ENCODE results near the gene SMTN.

SMTN gene

DNA sequence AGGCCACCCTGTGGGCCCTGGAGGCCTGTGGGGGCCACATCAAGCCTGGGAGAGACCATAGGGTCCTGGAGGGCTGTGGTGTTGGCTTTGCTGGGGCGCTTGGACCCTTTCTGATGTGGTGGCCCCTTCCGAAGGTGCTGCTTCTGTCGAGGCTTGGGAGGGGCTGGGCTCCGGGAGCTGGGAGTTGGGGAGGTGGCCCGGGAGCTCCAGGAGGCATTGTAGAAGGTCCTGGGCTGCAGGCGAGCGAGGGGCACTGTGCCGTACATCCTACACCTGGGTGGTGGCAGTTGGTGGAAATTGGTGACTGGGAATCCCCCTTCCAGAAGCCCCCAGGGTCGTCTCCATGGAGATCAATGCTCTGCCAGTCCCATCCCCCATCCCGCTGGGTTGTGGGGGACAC lies 56.6 kb downstream of the SMTN start:
- Mint-ChIP-seq H3K4me3 (no peak overlapping the region), H3K4me1 (no peaks in the 10 kb centered on the region), H3K27me3 (peaks cover 34% of the 10 kb centered on the region), H3K36me3 (no peaks in the 10 kb centered on the region), H3K27ac (no peak overlapping the region), H3K9me3 (no peaks in the 10 kb centered on the region)
- ATAC-seq = no peak

DNA sequence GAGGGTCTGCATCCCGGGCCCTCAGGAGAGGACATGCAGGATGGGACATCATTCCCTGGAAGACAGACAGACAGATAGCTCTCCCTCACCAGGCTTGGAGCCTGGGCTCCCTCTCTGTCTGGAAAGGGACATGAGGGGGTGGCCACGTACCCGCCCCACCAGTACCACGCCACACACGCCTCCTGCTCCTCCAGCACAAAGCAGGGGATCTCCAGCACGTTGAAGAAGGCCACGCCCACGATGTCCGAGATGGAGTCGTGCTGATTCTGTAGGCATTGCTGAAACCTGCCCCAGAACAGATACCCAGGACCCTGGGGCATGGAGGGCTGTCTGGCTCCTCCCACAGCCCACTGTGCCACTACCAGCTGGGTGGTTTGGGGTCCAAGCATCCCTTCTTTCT lies 57.0 kb downstream of the SMTN start:
- Mint-ChIP-seq H3K27me3 (peaks cover 34% of the 10 kb centered on the region), H3K9me3 (no peaks in the 10 kb centered on the region), H3K27ac (no peak overlapping the region), H3K4me3 (no peak overlapping the region), H3K4me1 (no peaks in the 10 kb centered on the region), H3K36me3 (no peaks in the 10 kb centered on the region)
- no peak for ATAC-seq

DNA sequence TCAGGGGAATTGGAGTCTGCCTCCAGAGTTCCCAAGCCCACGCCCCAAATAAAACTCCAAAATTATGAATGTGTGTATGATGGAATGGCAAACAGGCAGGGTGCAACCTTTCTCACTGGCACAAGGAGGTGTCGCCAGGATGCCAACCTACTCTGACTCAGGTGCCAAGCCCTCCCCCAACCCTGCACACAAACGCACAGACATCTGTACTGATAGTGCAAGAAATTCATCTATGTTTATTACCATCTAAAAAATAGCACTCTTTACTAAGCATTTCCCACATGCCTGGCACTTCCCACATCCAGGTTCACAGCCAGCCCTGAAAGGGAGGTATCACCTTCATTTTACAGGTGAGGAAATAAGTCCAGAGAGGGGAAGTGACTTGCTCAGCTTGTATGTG lies 57.9 kb downstream of the SMTN start:
- ATAC-seq = no peak
- Mint-ChIP-seq H3K4me3 (no peak overlapping the region), H3K27me3 (peaks cover 34% of the 10 kb centered on the region), H3K27ac (no peak overlapping the region), H3K4me1 (no peaks in the 10 kb centered on the region), H3K36me3 (no peaks in the 10 kb centered on the region), H3K9me3 (no peaks in the 10 kb centered on the region)

DNA sequence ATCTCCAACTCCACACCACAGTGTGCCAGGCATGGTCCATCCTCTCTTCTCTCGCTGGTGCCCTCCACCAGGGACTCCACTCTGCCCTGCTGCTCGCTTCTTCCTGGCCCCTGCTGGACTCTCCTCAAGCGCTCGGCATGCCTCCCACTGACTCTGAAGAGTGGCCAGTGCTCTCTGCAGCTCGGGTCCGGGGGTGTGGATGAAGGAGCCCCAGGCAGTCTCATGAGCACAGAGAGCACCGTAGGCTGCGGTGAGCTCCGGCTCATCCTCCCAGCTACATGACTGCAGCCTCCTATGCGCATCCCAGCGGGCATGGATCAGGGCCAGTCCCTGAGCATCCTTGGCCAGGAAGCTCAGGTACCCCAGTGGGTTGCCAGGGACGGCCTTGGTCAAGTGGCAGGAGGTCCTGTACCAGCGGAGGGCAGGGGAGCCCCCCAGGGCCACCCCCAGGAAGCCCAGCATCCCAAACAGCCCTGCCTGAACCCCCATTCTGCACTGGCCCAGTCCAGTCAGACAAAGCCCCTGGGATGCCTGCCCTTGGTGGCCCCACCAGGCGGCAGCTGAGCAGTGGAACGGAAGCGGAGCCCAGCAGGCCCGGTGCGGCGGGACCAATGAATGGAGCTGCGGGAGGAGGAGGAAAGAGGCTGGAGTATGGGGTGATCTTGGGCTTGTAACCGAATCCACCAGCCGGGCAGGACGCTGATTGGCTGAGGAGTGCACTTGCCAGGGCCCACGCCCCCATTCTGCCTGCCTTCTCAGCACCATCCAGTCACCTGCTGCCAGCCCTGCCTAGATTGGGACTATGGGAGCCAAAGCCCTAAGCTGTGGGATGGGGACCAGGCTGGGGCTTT lies 59.0 kb downstream of the SMTN start, which contains the start of gene PLA2G3:
Gene PLA2G3 (minus strand): TSS at position 643 of the 851 bp plus-strand sequence. CDS start 154 bp downstream, at position 489.
- Mint-ChIP-seq H3K4me3 (no peak within 1 kb of the TSS), H3K27ac (peak within 1 kb of the TSS; percentile 14), H3K9me3 (peaks cover 3% of the 10 kb centered on the region), H3K27me3 (peaks cover 34% of the 10 kb centered on the region), H3K4me1 (no peaks in the 10 kb centered on the region), H3K36me3 (no peaks in the 10 kb centered on the region)
- no peak for ATAC-seq

DNA sequence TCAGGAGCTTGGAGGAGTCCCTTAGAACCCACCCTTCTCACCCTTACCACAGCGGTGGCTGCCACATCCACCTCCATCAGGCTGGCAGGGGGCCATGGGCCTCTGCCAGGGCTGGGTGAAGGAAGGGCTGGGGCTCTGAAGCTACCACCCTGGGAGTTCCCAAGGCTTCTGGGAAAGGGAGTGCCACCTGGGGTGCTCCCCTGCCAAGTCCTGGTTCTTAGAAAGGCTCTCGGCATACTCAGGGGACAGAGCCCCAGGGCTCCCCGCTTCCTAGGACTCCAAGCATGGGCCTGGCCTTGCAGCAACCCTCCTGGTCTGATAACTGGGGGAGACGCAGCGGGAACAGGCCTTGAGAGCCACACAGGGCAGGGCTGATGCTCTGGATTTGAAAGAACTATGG lies 59.6 kb downstream of the SMTN start:
- no peak overlapping the region for H3K4me3 Mint-ChIP-seq
- no peaks in the 10 kb centered on the region for H3K4me1 Mint-ChIP-seq
- peaks cover 34% of the 10 kb centered on the region for H3K27me3 Mint-ChIP-seq
- peaks cover 4% of the 10 kb centered on the region for H3K9me3 Mint-ChIP-seq
- no peak overlapping the region for H3K27ac Mint-ChIP-seq
- no peak for ATAC-seq
- no peaks in the 10 kb centered on the region for H3K36me3 Mint-ChIP-seq

DNA sequence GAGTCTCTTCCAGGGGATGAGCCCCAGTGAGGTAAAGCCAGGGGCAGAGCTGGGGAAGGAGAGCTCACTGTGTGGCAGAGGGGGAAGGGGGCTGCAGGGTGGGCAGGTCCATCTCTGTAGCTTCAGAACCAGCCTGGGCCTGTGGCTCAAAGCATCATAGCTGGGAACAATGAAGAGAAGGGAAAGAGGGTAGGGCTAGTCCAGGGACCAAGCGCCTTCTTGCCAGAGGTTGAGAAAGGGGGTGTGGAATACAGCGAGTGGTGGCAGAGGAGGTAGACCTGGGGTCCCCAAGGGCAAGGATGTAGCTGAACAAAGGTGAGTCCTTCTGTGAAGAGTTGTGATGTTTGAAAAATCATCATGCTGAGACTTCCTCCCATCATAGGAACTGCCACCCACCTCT lies 60.4 kb downstream of the SMTN start:
- no peak overlapping the region for H3K27ac Mint-ChIP-seq
- H3K27me3 Mint-ChIP-seq = peaks cover 34% of the 10 kb centered on the region
- H3K4me3 Mint-ChIP-seq = no peak overlapping the region
- no peaks in the 10 kb centered on the region for H3K36me3 Mint-ChIP-seq
- H3K4me1 Mint-ChIP-seq = no peaks in the 10 kb centered on the region
- no peak for ATAC-seq
- H3K9me3 Mint-ChIP-seq = peaks cover 4% of the 10 kb centered on the region

DNA sequence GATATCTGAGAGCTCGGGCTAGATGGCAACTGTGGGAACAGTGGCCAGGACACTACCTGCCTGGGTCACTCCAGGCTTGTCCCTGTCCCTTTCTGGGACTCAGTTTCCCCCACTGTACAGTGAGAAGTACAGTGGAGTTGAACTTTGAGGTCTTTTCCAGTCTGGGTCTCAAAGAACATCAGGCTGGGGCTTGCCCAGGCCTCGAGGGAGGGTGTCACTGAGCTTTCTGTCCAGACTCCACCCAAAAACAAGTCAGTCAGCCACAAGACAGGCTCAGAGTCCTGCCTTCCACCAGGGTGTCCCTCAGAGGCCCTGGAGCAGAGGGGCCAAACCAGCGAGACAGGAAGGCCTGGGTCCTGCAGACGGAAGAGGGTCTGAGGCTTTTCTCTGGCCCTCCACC lies 61.2 kb downstream of the SMTN start:
- H3K9me3 Mint-ChIP-seq = peaks cover 4% of the 10 kb centered on the region
- peaks cover 34% of the 10 kb centered on the region for H3K27me3 Mint-ChIP-seq
- no peaks in the 10 kb centered on the region for H3K36me3 Mint-ChIP-seq
- H3K27ac Mint-ChIP-seq = no peak overlapping the region
- H3K4me3 Mint-ChIP-seq = no peak overlapping the region
- no peak for ATAC-seq
- no peaks in the 10 kb centered on the region for H3K4me1 Mint-ChIP-seq

DNA sequence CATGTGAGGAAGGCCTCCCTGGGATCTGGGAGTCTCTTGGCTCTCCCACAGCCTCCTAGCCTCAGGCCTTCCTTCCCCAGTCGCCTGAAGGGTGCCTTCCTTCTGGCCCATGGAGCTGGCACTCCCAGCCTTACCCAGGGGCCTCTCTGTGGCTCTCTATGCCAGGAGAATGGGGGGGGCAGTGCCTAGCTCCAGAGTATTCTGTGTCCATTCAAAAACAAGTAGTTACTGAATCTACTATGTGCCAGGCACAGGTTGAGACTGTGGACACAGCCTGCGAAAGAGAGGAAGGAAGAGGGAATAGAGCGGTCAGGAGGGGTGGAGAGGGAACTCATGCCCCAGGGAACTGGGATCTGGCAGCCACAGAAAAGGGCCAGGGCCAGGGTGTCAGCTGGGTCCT lies 61.9 kb downstream of the SMTN start:
- no peak overlapping the region for H3K27ac Mint-ChIP-seq
- H3K9me3 Mint-ChIP-seq = peaks cover 4% of the 10 kb centered on the region
- H3K36me3 Mint-ChIP-seq = no peaks in the 10 kb centered on the region
- H3K27me3 Mint-ChIP-seq = peaks cover 33% of the 10 kb centered on the region
- no peak for ATAC-seq
- no peaks in the 10 kb centered on the region for H3K4me1 Mint-ChIP-seq
- H3K4me3 Mint-ChIP-seq = no peak overlapping the region

DNA sequence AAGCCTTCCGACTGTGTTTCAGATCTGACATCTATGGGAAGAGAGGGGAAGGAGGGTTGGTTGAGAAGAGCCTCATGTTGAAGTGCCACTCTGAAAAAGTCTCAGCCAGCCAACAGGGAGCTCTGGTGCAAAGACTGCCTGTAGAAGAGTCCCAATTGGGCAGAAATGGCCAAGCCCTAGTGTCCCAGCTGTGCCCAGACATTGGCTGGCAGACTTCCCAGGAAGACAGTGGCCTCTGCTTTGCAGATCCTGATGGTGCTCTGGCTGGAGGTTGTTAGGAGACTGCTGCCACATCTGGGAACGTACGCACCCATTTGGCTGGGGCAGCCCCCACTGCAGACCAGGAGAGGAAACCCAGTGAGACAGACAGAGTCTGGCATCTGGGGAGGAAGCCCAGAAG lies 62.4 kb downstream of the SMTN start:
- Mint-ChIP-seq H3K36me3 (no peaks in the 10 kb centered on the region), H3K27me3 (peaks cover 28% of the 10 kb centered on the region), H3K4me1 (peaks cover under 1% of the 10 kb centered on the region), H3K27ac (no peak overlapping the region), H3K9me3 (peaks cover 4% of the 10 kb centered on the region), H3K4me3 (no peak overlapping the region)
- no peak for ATAC-seq

DNA sequence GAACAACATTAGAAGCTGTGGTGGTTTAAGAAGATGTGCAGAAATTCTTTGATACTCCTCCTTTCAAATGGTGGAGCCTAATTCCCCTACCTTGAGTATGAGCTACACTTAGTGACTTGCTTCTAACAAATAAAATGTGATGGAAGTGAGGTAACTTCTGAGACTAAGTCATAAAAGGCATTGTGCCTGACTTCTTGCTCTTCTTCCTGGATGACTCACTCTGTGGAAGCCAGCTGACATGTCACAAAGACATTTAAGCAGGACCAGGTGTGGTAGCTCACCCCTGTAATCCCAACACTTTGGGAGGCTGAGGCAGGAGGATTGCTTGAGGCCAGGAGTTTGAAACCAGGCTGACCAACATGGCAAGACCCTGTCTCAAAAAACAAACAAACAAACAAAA lies 63.1 kb downstream of the SMTN start:
- H3K4me1 Mint-ChIP-seq = peaks cover 7% of the 10 kb centered on the region
- no peak for ATAC-seq
- H3K27me3 Mint-ChIP-seq = peaks cover 21% of the 10 kb centered on the region
- H3K36me3 Mint-ChIP-seq = no peaks in the 10 kb centered on the region
- H3K27ac Mint-ChIP-seq = no peak overlapping the region
- peaks cover 4% of the 10 kb centered on the region for H3K9me3 Mint-ChIP-seq
- no peak overlapping the region for H3K4me3 Mint-ChIP-seq

DNA sequence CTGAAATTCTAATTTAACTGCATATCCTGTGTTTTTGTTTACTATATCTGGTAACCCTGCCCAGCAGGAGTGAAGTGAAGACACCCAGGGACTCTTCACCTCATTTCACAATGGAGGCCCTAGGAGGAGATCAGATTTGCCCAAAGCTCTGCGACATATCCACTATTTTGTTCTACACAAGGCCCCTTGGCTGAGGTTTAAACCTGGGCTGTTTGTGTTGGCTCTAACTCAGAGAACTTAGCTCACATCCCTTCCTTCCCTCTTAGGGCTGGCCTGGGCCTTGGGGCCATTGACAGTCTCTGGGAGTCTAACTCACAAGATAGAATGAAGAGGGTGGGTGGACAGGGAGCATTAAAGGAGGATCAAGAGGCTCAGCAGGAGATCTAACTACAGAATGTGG lies 67.4 kb downstream of the SMTN start:
- no peak for ATAC-seq
- Mint-ChIP-seq H3K9me3 (peaks cover 4% of the 10 kb centered on the region), H3K36me3 (no peaks in the 10 kb centered on the region), H3K27ac (no peak overlapping the region), H3K27me3 (no peaks in the 10 kb centered on the region), H3K4me1 (peaks cover 7% of the 10 kb centered on the region), H3K4me3 (no peak overlapping the region)

DNA sequence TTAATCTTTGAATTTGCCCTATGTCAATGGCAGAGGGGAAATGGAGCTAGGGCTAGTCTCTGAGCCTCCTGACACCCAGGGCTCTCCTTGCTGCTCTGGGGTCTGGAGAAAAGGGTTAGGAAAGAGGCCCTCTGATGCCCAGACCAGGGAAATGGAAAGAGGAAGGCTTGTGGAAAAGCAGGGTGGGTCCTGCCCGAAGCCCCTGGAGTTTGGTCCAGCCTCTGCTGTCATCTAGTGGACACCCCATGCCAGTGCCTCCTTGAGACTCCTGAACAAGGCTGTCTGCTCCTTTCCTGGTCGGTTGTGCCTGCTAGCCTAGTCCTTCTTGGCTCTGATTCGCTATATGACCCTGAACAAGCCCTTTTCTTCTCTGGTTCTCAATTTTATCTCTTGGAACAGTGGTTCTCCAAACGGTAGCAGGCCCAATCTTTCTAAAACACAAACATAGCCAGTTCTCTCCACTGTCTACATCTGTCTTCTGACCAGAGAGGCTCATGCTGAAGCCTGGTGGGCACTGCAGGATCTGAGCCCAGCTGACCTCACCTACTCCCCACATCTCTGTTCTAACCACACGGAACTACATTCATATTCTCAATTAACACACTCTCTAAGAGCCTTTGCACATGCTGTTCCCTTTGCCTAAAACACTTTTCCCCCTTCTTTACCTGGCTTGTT lies 68.0 kb downstream of the SMTN start:
- H3K36me3 Mint-ChIP-seq = no peaks in the 10 kb centered on the region
- H3K27ac Mint-ChIP-seq = no peak overlapping the region

DNA sequence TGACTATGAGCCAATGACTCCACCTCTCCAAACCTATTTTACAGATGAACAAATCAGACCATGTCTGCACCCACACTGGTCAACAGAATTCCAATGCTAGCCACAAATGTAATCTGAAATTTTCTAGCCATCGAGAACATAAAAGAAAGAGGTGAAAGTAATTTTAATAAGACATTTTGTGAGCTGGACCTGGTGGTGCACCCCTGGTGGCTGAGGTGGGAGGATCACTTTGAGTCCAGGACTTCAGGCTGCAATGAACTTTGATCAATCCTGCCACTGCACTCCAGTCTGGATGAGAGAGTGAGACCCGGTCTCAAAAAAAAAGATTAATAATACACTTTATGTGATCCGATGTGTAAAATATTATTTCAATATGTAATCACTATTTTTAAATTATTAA lies 69.5 kb downstream of the SMTN start:
- no peaks in the 10 kb centered on the region for H3K36me3 Mint-ChIP-seq
- peaks cover 7% of the 10 kb centered on the region for H3K4me1 Mint-ChIP-seq
- H3K9me3 Mint-ChIP-seq = no peaks in the 10 kb centered on the region
- no peaks in the 10 kb centered on the region for H3K27me3 Mint-ChIP-seq
- ATAC-seq = no peak
- no peak overlapping the region for H3K27ac Mint-ChIP-seq
- H3K4me3 Mint-ChIP-seq = no peak overlapping the region

More for the DNA sequence above, 68.0 kb downstream of the SMTN start:
- no peak overlapping the region for H3K4me3 Mint-ChIP-seq
- H3K4me1 Mint-ChIP-seq = peaks cover 7% of the 10 kb centered on the region
- H3K9me3 Mint-ChIP-seq = peaks cover 4% of the 10 kb centered on the region
- ATAC-seq = peak; percentile 81
- H3K27me3 Mint-ChIP-seq = no peaks in the 10 kb centered on the region

DNA sequence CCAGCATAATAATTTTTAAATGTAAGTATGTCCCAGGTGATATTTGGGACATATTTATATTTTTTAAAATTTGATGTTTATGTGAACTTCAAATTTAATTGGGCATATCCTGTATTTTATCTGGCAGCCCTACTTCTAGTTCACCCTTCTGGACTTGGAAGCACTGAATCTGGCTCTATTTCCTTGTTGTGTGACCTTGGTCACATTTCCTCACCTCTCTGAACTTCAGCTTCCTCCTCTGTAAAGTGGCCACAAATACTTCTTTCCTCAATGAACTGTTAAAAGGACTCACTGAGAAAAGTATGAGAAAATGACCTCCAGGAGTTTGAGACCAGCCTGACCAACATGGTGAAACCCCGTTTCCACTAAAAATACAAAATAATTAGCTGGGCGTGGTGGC lies 70.8 kb downstream of the SMTN start:
- Mint-ChIP-seq H3K4me3 (no peak overlapping the region), H3K27me3 (no peaks in the 10 kb centered on the region), H3K4me1 (peaks cover 7% of the 10 kb centered on the region), H3K36me3 (no peaks in the 10 kb centered on the region), H3K27ac (no peak overlapping the region), H3K9me3 (no peaks in the 10 kb centered on the region)
- ATAC-seq = no peak

DNA sequence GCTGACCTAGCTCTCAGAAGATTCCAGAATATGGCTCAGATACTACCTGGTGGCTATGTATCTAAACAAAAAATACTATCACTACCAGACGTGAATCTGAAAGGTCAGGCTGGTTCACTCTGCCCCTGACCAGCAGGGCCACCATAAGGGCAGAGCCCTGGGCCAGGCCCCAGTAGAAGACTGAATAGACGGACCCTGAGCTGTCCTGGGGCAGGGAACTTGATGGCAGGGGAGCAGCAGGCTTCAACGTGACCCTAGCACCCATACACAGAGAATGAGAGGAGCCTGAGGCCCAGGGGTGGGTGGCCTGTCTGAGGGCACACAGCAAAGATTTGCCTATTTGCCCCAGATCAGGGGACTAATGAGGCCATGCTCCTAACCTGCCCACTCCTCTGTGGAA lies 72.2 kb downstream of the SMTN start:
- peaks cover 7% of the 10 kb centered on the region for H3K4me1 Mint-ChIP-seq
- H3K27me3 Mint-ChIP-seq = no peaks in the 10 kb centered on the region
- no peak overlapping the region for H3K4me3 Mint-ChIP-seq
- no peak overlapping the region for H3K27ac Mint-ChIP-seq
- no peaks in the 10 kb centered on the region for H3K36me3 Mint-ChIP-seq
- no peaks in the 10 kb centered on the region for H3K9me3 Mint-ChIP-seq
- no peak for ATAC-seq
